HG03095 (cell line): ENCODE results near the gene CRYBB2.
"Not testable (repeated sequence)": the region's sequence is repeated elsewhere in the genome, so short reads cannot be mapped to it uniquely, and the experiment has no call there.

Source experiments
- ATAC-seq: cut with Tn5 transposase; IDR thresholded peaks from one replicate; pipeline ENCODE4 v1.9.1; 2021; ENCODE audit warnings: moderate library complexity; ENCODE audit not compliant: unreplicated experiment

Gene CRYBB2

DNA sequence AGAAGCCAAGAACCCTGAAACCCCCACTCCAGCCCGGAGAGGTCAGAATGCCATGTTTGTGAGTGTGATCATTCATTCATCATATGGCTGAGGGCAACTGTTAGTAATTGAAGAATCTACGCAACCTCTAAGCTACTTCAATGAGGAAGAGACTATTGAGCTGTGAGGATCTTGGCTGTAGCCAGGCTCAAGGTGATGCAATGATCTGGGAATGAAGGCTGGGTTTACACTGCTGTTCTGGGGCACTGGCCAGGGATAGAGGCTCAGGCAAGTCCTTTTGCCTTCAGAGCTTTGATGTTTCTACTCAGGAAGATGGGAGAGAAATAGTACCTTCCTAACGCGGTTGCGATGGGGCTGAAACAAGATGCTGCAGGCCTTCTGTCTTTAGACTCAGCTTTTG, 12.9 kb downstream of the CRYBB2 start:
- no peak for ATAC-seq

DNA sequence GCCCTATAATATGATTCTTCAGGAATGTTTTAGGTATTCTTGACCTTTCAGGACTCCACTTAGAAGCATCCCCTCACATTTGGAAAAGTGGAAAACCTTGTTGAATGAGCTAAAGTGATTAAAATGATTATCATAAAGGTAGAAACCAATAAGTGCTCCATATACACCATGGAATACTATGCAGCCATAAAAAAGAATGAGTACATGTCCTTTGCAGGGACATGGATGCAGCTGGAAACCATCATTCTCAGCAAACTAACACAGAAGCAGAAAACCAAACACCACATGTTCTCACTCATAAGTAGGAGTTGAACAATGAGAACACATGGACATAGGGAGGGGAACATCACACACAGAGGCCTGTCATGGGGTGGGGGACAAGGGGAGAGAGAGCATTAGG, 14.3 kb downstream of the CRYBB2 start:
- not testable (repeated sequence) for ATAC-seq

DNA sequence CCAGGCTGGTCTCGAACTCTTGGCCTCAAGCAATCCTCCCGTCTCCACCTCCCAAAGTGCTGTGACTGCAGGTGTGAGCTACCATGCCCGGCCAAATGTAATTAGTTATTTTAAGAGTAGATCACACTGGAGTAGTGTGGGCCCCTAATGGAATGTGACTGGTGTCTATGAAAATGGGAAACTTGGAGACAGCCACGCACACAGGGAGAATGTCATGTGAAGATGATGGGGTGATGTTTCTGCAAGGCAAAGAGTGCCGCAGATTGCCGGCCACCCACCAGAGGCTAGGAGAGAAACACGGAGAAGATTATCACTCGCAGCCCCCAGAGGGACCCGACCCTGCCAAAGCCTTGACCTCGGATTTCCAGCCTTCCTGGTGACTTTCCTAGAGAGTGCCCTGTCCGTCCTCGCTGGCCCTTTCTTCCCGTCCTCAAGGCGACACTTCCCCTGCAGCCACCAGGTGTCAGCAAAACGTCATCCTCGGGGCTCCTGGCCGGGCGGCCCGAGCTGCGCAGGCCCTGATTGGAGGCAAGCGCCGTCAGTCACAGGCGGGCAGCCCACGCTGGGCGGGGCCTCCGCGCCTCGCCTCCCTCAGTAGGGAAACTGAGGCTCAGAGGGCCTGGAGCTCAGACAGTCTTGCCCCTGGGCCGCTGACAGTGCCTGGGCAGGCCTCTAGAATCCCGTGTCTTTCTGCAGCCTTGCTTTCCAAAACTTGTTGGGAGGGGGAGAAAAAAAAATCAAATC, 16.3 kb downstream of the CRYBB2 start:
- ATAC-seq, result no peak

DNA sequence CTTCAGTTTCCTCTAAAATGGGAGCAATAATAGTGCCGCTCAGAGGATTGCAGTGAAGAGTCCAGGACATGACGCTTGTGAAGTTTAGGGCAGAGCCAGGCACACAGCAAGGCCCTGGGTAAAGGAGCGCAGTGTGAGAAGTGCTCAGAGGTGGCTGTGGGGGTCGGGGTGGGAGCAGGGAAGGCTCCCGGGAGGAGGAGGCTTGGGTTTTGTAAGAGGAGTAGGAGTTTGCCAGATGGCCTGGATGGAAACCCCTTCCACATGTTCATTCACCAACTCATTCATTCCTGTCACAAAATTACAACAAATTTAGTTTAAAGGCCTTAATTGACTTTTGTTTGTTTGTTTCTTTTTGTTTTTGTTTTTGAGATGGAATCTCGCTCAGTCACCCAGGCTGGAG, 17.0 kb downstream of the CRYBB2 start:
- no peak for ATAC-seq

DNA sequence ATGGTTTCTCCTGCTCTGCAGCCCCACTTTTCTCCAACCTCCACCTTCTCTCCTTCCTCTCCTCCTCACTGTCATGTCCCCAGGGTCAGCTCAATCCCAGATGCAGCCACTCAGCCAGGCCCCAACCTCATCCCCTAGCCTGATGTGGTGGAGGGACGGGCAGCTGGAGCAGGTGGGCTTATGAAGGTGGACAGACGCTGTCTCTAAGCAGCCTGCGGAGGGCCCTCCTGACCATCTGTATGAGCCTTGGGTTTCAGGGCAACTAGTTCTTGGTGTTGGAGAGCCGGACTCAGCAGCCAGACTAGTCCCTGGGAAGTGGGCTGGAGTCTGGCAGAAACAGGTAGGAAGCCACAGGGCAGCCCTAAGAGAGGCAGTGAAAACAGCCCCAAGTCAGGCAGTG, 18.1 kb downstream of the CRYBB2 start:
- ATAC-seq, result no peak

DNA sequence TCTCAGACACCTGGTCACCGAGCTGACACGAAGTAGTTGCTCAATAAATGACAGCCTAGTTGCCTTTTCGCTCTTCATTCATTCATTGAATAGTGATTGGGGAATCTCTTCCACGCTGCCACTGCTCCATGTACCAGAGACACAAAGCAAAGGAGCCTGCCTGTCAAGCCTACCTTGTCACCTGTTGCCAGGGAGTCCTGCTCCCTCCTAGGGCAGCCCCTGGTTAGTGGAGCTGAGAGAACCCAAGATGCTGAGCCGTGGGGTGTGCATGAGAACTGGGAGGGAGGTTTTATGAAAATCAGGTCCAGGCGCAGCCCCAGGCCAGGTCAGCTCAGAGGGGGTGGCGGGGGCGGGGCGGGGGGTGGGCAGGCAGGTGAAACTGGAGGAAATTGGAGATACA, 18.6 kb downstream of the CRYBB2 start:
- ATAC-seq, result not testable (repeated sequence)

DNA sequence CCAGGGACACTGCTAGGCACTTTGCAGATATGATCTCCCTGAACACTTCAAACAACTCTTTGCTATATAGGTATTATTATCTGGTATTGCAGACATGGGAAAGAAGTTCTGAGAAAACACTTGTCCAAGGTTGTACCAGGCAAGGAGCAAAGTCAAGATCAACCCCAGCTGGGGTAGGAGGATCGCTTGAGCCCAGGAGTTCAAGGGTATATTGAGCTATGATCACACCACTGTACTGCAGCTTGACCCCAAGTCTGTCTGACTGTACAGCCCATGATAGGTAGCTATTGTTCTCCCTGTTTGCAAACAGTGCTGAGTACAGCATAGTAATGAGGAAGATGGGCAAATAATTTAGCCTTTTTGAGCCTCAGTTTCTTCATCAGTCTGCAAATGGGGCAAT, 35.7 kb downstream of the CRYBB2 start:
- not testable (repeated sequence) for ATAC-seq

DNA sequence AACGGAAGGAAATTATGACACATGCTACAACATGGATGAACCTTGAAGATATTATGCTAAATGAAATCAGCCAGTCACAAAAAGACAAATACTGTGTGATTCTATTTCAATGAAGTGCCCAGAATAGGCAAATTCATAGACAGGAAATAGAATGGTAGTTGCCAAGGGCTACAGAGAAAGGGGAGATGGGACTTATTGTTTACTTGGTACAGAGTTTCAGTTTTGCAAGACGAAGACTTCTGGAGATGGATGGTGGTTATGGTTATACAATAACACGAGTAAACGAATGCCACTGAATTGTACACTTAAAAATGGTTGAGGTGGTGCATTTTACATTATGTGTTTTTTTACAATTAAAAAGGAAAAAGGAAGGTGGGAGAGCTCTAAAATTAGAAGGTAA, 48.1 kb downstream of the CRYBB2 start:
- ATAC-seq, result not testable (repeated sequence)

DNA sequence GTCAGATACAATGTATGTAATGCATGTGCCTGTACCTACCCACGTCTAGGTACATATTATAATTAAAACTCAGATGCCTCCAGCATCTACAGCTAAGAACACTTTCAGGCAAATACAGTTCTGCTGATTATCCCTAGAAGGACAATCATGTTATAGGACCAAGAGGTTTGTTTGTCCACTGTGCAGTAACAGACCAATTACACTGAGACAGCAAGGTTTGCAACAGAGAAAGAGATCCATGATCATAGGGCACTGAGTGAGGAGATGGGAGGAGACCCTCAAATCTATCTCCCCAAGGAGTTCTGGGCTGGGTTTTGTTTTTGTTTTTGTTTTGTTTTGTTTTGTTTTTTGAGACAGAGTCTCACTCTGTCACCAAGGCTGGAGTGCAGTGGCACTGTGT, 49.5 kb downstream of the CRYBB2 start:
- not testable (repeated sequence) for ATAC-seq

DNA sequence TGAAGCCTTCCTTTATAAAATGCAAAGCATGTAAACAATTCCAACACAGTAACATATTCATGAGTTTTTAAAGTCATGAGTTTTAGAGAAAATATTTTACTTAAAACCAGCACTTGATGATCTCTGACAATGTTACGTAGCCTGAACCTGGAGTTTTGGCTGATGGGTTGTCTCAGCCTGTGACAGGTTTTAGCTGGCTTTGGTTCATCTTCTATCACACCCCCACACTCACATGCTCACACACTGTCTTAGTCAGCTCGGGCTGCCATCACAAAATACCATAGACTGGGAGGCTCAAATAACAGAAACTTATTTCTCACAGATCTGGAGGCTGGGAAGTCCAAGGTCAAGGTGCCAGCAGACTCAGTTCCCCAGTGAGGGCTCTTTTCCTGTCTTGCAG, 50.6 kb downstream of the CRYBB2 start:
- not testable (repeated sequence) for ATAC-seq

DNA sequence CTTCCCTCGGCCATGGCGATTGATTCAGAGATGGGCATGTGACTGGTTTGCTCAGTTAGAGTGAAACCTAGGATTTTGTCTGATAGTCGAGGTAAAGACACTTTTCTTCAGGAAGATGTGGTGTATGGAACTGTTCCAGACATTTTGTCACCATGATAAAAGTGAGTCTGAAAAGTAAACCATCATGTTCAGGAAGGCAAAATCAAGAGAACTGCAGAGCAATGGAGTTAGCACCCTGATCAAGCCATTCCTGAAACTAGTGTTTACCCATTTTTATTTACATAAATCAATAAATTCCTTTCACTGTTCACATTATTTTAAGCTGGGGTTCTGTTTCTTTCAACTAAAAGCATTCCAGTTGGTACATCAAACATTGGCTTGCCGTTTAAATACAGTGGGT, 53.8 kb downstream of the CRYBB2 start:
- ATAC-seq, result not testable (repeated sequence)

DNA sequence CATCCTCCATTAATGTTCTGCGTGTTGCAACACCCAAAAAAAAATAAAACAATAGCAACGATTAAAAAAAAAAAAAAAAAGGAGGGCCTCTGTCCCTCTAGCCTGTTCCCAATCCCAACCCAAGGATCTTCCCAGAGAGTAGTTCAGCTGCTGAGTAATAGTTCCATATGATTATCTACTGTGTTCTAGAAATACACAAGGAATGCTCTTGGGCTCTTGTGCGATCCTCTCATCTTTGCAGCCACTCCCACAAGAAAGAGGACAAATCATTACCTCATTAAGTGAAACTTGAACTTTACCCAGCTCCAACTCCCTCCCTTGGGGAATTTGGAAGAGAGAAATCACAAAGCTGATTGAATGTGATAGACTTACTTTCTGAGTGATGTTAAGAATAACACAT, 54.5 kb downstream of the CRYBB2 start:
- not testable (repeated sequence) for ATAC-seq

DNA sequence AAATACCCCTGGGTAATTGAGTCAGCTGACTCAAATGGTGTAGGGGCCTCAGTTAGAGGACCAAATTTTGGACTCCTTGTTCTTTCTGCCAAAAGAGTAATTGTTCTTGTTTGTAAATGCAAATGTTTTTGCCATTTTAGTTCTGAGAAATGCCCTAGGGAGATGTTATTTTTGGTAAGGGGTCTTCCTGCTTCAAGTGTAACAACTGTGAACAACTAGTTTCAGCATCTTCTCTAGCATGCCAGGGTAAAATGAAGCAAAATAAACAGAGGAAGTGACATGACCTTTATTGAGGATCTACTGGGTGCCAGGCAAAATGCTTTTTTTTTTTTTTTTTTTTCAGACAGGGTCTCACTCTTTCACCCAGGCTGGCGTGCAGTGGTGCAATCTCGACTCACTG, 60.7 kb downstream of the CRYBB2 start:
- not testable (repeated sequence) for ATAC-seq
